Lung (tissue), 12 donors: ENCODE results near the gene RAB3C. TPM values are rescaled to one million over a fixed set of nuclear protein-coding genes. Genes with fewer than 3 reads are reported as not detected.
A peak's percentile ranks its signal among the peaks of the same experiment; 100 is the strongest.

ENCODE experiments used
- ATAC-seq: fragments of 200-7000 bp; cut with Tn5 transposase; one replicate; pipeline ENCODE4 v1.9.1; 2020; ENCODE audit warnings: moderate number of reproducible peaks; ENCODE audit not compliant: insufficient read depth, low FRiP score
- DNase-seq, 3 donors: peaks; one replicate each; pipeline ENCODE4 v3.0.0-alpha.2; 2013 to 2017
- H3K27ac ChIP-seq, 2 donors: one replicate each; pipeline ENCODE4 v1.5.1; 2013; ENCODE audit warnings: mild to moderate bottlenecking in 2 of 2, moderate library complexity in 2 of 2, control low read depth in 1 of 2, inconsistent platforms in 1 of 2, low read depth in 1 of 2, low read length in 1 of 2
- H3K27me3 ChIP-seq, 3 donors: one replicate each; pipeline ENCODE4 v1.5.1; 2013; ENCODE audit warnings: low read length in 2 of 3; ENCODE audit not compliant: control insufficient read depth in 3 of 3, insufficient read depth in 3 of 3
- H3K36me3 ChIP-seq, 4 donors: one replicate each; pipeline ENCODE4 v1.5.1; 2013; ENCODE audit warnings: low read length in 4 of 4, mild to moderate bottlenecking in 1 of 4, moderate library complexity in 1 of 4; ENCODE audit not compliant: control insufficient read depth in 4 of 4, insufficient read depth in 4 of 4
- H3K4me1 ChIP-seq, 5 donors: one replicate each; pipeline ENCODE4 v1.5.1; 2013; ENCODE audit warnings: low read length in 5 of 5, mild to moderate bottlenecking in 2 of 5, moderate library complexity in 1 of 5; ENCODE audit not compliant: control insufficient read depth in 5 of 5, insufficient read depth in 5 of 5
- H3K4me3 ChIP-seq: one replicate; pipeline ENCODE4 v1.5.1; 2013; ENCODE audit warnings: mild to moderate bottlenecking, control low read depth, moderate library complexity
- H3K9ac ChIP-seq, 2 donors: one replicate each; pipeline ENCODE4 v1.5.1; 2013; ENCODE audit warnings: low read length in 2 of 2, control low read depth in 1 of 2; ENCODE audit not compliant: insufficient read depth in 1 of 2
- H3K9me3 ChIP-seq, 4 donors: one replicate each; pipeline ENCODE4 v1.5.1; 2013; ENCODE audit warnings: low read length in 3 of 4, mild to moderate bottlenecking in 1 of 4, moderate library complexity in 1 of 4; ENCODE audit not compliant: control insufficient read depth in 4 of 4, insufficient read depth in 3 of 4
- WGBS, 2 donors: extraction: QIAGEN DNeasy Blood & Tissue Kit; methylation state at CpG; one replicate each; pipeline ENCODE4 v1.1.7; 2013; 5-methylcytosine and 5-hydroxymethylcytosine counted together
- polyA plus RNA-seq, 2 donors: library from polyadenylated mRNA; stranded (reverse); fragments of 200-250 nt; gene quantifications; one replicate each; pipeline ENCODE4 v1.2.1, GENCODE V29; 2013
- total RNA-seq, 2 donors: library from RNA; depleted of rRNA in 1 of 2; stranded (reverse); fragments of >200 nt in 1 of 2; gene quantifications; one replicate each; pipeline ENCODE4 v1.2.1, GENCODE V29; 2014 to 2021
- TF ChIP-seq, protein P1 (sequence below): IDR thresholded peaks from 2 replicates; pipeline ENCODE4 v1.5.1; 2012; ENCODE audit warnings: mild to moderate bottlenecking; ENCODE audit errors: control extremely low read depth, extremely low read depth
- donor health status: control.
- donor health status: control.
- donor health status: Bipolar disorder and iron deficiency.
- donor health status: healthy.
- donor health status: DM: yes; HTN: yes; CAD: no.

RAB3C gene
- total and polyA plus RNA-seq, 4 donors = 0.35 to 1.1 (median 0.86) TPM

DNA sequence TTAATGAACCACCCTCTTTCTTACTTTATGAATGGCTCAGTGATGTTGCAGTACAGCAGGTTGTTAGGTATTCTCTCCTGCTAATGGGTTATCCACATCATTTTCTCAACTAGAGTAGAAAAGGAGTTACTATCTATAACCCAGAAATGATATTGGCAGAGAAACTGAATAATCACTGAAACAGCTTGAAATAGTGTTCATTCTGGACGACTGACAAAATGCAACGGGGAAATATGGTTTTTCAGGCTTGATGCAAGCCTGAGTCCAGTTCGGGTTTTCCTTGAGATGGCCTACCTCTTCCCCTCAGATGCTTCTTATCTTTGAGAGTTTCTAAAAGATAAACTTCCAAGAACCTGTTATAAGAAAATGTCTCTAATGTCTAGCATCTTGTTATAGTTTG is 187.3 kb downstream of the RAB3C start:
- Histone ChIP-seq H3K9ac (no peak overlapping the region), H3K36me3 (no peaks in the 10 kb centered on the region), H3K9me3 (no peaks in the 10 kb centered on the region), H3K27me3 (no peaks in the 10 kb centered on the region), H3K4me1 (peaks cover 0 to 24% (median 0%) of the 10 kb centered on the region in 5 donors), H3K4me3 (no peak overlapping the region), H3K27ac (no peak overlapping the region)
- ATAC-seq = no peak
- 70 to 84% methylated on average over 3 of the region's 3 CpGs for WGBS, 2 donors
- DNase-seq = peak in 2 of 3 donors; percentile 74 to 79
- TF ChIP-seq, protein P1, sequence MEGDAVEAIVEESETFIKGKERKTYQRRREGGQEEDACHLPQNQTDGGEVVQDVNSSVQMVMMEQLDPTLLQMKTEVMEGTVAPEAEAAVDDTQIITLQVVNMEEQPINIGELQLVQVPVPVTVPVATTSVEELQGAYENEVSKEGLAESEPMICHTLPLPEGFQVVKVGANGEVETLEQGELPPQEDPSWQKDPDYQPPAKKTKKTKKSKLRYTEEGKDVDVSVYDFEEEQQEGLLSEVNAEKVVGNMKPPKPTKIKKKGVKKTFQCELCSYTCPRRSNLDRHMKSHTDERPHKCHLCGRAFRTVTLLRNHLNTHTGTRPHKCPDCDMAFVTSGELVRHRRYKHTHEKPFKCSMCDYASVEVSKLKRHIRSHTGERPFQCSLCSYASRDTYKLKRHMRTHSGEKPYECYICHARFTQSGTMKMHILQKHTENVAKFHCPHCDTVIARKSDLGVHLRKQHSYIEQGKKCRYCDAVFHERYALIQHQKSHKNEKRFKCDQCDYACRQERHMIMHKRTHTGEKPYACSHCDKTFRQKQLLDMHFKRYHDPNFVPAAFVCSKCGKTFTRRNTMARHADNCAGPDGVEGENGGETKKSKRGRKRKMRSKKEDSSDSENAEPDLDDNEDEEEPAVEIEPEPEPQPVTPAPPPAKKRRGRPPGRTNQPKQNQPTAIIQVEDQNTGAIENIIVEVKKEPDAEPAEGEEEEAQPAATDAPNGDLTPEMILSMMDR = no peak

DNA sequence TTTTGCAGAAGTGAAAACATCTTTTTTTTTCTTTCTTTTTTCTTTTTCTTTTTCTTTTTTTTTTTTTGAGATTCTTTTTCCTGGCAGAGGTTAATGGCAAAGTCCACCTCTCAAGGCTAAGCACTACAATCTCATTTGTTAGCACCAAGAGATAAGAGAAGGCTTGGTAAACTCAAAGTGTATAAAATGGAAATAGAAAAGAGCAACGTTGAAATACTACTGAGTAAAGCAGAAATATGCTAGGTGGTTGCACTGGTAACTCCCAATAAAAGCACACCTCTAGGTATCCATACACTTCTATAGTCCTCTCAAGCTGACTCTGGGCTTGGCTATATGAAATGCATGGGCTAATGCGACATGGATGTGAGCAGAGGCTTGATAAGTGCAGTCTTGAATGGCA is 188.9 kb downstream of the RAB3C start:
- TF ChIP-seq, protein P1 = no peak
- H3K9ac ChIP-seq = no peak overlapping the region
- ATAC-seq (no peak), DNase-seq (no peak)
- H3K9me3 ChIP-seq = no peaks in the 10 kb centered on the region
- H3K27ac ChIP-seq = no peak overlapping the region
- 64 to 86% methylated on average over 2 of the region's 2 CpGs for WGBS, 2 donors
- no peaks in the 10 kb centered on the region for H3K36me3 ChIP-seq
- H3K4me3 ChIP-seq = no peak overlapping the region
- H3K27me3 ChIP-seq = no peaks in the 10 kb centered on the region
- peaks cover 0 to 23% (median 0%) of the 10 kb centered on the region in 5 donors for H3K4me1 ChIP-seq

DNA sequence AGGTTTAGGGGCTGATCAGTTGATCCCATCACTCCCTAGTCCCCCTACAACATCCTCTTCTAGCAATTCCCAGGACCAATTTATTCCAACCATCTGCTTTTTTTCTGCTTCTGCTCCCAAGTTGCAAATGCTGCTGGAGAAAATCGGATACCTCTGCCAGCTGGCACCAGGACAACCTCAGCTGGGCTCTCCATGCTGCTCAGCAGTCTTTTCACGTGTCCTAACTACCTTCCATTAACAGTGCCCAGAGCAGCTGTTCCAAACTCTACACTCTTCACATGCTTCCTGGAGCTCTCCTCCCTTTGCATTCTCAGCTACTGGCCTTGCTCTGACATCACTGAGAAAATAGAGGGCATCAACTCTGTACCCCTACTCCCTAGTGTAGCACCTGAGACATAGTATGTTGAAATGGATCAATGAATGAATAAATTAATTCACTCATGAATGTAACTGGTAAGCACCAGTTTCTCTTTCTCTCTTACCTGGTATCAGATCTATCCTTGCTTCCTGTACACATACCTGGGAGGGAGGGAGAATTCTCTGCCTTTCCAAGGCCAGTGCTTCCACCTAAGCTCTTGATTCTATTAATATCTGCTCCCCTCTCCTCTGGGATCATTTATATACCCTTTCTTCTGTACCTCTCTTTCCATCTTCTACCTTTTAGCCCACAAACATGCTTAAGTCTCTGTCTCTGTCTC is 191.0 kb downstream of the RAB3C start:
- no peak overlapping the region for H3K4me3 ChIP-seq
- H3K27ac ChIP-seq = no peak overlapping the region
- DNase-seq = peak; percentile 71 to 89 (median 80)
- H3K9ac ChIP-seq = no peak overlapping the region
- WGBS, 2 donors = 43 to 78% methylated on average over 2 of the region's 2 CpGs
- no peaks in the 10 kb centered on the region for H3K36me3 ChIP-seq
- no peaks in the 10 kb centered on the region for H3K27me3 ChIP-seq
- H3K4me1 ChIP-seq = peaks cover 0 to 18% (median 0%) of the 10 kb centered on the region in 5 donors
- no peak for ATAC-seq
- TF ChIP-seq, protein P1 = no peak
- no peaks in the 10 kb centered on the region for H3K9me3 ChIP-seq
